ENCODE measurements around the gene NAALADL2.

NAALADL2 gene

GRCh38 chr3:175640958-175641357 lies 781.8 kb downstream of the NAALADL2 start:
- in situ Hi-C loops (cut with MboI; ENCODE audit: low pct_unique_long_range_greater_than_20kb, low sequenced_read_pairs, unreplicated experiment), result no loop called here
- no peak for TF ChIP-seq CTCF (IDR thresholded peaks at IDR 0.05; ENCODE audit: extremely low read depth, insufficient read depth, missing control alignments)
- no peak for DNase-seq (ENCODE audit: low spot score)

DNA sequence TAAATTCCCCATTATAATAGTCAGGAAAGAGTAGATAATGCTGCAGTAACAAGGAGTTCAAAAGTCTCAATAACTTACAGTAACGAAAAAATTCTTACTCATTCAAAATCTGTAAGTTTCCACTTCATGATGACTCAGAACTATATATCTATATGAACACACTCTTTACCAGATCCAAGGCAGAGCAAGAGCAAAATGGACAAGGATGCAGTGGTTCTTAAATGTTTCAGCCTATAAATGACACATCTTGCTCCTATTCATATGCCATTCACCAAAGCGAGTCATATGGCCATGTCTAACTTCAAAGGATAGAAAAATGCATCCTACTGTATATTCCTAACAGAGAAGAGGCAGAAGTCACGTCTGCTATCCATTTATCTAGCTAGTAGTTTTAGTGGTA lies 787.7 kb downstream of the NAALADL2 start:
- TF ChIP-seq CTCF (IDR thresholded peaks at IDR 0.05; ENCODE audit: extremely low read depth, insufficient read depth, missing control alignments), result no peak
- no peak for DNase-seq (ENCODE audit: low spot score)
- in situ Hi-C loops (cut with MboI; ENCODE audit: low pct_unique_long_range_greater_than_20kb, low sequenced_read_pairs, unreplicated experiment), result no loop called here

- no peak for DNase-seq (ENCODE audit: low spot score)
- in situ Hi-C loops (cut with MboI; ENCODE audit: low pct_unique_long_range_greater_than_20kb, low sequenced_read_pairs, unreplicated experiment), result no loop called here
- no peak for TF ChIP-seq CTCF (IDR thresholded peaks at IDR 0.05; ENCODE audit: extremely low read depth, insufficient read depth, missing control alignments)
These were observed 789.8 kb downstream of the NAALADL2 start for GRCh38 chr3:175648899-175649298.

DNA sequence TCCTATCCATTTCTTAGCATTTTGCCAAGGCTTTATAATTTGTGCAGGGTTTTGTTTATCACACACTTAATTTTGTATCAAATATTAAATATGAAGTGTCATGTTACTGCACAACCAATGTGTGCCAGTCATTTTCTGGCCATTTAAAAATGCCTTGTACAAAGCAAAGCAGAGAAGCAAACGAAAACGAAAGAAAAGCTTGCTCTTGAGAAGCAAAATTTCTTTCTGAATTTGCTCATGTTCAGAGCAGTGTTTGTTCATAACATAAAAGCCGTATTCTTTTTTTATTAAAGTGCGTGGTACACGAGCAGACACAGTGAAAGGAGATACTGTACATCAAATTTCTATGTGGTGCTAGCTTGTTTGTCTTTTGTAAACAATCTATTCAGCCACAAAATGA lies 792.6 kb downstream of the NAALADL2 start:
- in situ Hi-C loops (cut with MboI; ENCODE audit: low pct_unique_long_range_greater_than_20kb, low sequenced_read_pairs, unreplicated experiment), result no loop called here
- no peak for TF ChIP-seq CTCF (IDR thresholded peaks at IDR 0.05; ENCODE audit: extremely low read depth, insufficient read depth, missing control alignments)
- DNase-seq (ENCODE audit: low spot score), result no peak

DNA sequence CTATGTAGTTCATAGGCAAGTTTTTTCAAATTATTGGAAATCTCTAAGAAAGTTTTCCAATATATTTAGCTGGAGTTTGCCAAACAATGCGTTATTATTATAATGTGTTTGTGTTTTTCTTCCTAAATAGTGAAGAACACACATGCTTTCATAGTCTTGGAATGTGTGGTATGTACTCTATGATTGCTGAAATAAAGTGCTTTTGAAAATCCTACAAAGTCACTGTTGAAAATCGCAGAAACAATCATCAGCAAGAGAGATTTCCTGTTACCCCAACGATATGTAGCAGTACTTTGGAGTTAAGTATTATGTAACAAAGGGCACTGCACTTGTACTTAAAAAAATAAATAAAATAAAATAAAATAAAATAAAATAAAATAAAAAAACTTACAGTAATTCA lies 796.2 kb downstream of the NAALADL2 start:
- no peak for DNase-seq (ENCODE audit: low spot score)
- in situ Hi-C loops (cut with MboI; ENCODE audit: low pct_unique_long_range_greater_than_20kb, low sequenced_read_pairs, unreplicated experiment), result no loop called here
- no peak for TF ChIP-seq CTCF (IDR thresholded peaks at IDR 0.05; ENCODE audit: extremely low read depth, insufficient read depth, missing control alignments)

DNA sequence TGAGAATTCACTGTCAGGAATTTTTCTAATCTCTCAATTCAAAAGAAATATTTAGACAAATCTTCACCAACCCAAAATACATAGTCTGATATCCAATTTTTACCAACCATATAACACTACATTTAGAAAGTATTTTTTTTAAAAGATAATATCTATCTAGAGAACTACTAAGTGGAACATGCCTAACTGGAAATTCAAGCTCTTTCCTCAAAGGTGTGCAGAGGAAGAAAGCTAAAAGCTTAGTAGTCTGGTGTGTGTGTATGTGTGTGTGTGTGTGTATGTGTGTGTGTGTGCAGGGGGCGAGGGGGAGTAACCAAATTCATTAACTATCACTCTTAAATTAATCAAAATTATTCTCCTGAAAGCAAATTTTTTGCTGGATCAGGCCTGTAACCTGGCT lies 797.3 kb downstream of the NAALADL2 start:
- no peak for DNase-seq (ENCODE audit: low spot score)
- TF ChIP-seq CTCF (IDR thresholded peaks at IDR 0.05; ENCODE audit: extremely low read depth, insufficient read depth, missing control alignments), result no peak
- in situ Hi-C loops (cut with MboI; ENCODE audit: low pct_unique_long_range_greater_than_20kb, low sequenced_read_pairs, unreplicated experiment), result no loop called here

All from GM13977 (cell line).